Upper lobe of left lung (tissue), 4 donors: ENCODE results near the gene CD109.

Experiments used
- EP300 ChIP-seq, 4 donors: sonication (generic); formaldehyde crosslinking; IDR thresholded peaks; one replicate each; pipeline ENCODE4 v1.5.1; 2017; ENCODE audit warnings: antibody characterized with exemption in 4 of 4, control low read depth in 2 of 4
- POLR2A ChIP-seq, 4 donors: fragments of 450-650 bp; IDR thresholded peaks; one replicate each; pipeline ENCODE4 v1.5.1; 2016 to 2017; ENCODE audit warnings: antibody characterized with exemption in 4 of 4, mild to moderate bottlenecking in 2 of 4
- POLR2AphosphoS5 ChIP-seq, 2 donors: sonication (generic); formaldehyde crosslinking; IDR thresholded peaks; one replicate each; pipeline ENCODE4 v1.5.1; 2017; ENCODE audit warnings: antibody characterized with exemption in 2 of 2
- TF ChIP-seq, protein P1 (sequence below), 6 experiments: fragments of 450-650 bp in 4 of 6; fragments of 200-600 bp in 2 of 6; sonication (generic) in 2 of 6; IDR thresholded peaks; one replicate each; pipeline ENCODE4 v1.5.1; 2016 to 2019; ENCODE audit warnings: antibody characterized with exemption in 6 of 6

- TF ChIP-seq, protein P1, sequence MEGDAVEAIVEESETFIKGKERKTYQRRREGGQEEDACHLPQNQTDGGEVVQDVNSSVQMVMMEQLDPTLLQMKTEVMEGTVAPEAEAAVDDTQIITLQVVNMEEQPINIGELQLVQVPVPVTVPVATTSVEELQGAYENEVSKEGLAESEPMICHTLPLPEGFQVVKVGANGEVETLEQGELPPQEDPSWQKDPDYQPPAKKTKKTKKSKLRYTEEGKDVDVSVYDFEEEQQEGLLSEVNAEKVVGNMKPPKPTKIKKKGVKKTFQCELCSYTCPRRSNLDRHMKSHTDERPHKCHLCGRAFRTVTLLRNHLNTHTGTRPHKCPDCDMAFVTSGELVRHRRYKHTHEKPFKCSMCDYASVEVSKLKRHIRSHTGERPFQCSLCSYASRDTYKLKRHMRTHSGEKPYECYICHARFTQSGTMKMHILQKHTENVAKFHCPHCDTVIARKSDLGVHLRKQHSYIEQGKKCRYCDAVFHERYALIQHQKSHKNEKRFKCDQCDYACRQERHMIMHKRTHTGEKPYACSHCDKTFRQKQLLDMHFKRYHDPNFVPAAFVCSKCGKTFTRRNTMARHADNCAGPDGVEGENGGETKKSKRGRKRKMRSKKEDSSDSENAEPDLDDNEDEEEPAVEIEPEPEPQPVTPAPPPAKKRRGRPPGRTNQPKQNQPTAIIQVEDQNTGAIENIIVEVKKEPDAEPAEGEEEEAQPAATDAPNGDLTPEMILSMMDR (IDR thresholded peaks at IDR 0.05) = no peak
- TF ChIP-seq POLR2A (IDR thresholded peaks at IDR 0.05) = no peak
- no peak for TF ChIP-seq EP300 (IDR thresholded peaks at IDR 0.05)
- TF ChIP-seq POLR2AphosphoS5 (IDR thresholded peaks at IDR 0.05) = no peak
Observed at GRCh38 chr6:73792738-73793137, 96.7 kb downstream of the CD109 start.
